ENCODE data around the gene LILRA5. TPM values are rescaled to one million over a fixed set of nuclear protein-coding genes. Genes with fewer than 3 reads are reported as not detected.

Gene LILRA5
- total RNA-seq, 1 donor, result not detected

DNA sequence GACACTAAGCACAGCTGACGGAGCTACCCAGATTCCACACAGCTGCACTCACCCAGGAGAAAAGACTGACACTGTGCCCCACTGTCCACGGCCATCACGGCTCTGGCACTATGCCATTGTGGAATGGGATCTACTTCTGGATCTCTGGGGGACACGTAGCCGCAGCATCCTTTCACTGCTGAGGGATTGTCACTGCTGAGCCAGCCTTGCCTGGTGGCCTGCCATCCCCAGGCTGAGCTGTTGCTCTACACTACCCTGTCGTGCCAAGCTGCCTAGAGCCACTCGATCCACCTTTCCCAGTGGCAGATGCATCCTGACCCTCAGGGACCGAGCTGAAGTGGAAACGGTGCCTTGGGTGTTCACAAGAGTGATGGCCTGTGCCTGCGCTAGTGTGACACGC is 50.9 kb downstream of the LILRA5 start:
- TF ChIP-seq, protein P1, sequence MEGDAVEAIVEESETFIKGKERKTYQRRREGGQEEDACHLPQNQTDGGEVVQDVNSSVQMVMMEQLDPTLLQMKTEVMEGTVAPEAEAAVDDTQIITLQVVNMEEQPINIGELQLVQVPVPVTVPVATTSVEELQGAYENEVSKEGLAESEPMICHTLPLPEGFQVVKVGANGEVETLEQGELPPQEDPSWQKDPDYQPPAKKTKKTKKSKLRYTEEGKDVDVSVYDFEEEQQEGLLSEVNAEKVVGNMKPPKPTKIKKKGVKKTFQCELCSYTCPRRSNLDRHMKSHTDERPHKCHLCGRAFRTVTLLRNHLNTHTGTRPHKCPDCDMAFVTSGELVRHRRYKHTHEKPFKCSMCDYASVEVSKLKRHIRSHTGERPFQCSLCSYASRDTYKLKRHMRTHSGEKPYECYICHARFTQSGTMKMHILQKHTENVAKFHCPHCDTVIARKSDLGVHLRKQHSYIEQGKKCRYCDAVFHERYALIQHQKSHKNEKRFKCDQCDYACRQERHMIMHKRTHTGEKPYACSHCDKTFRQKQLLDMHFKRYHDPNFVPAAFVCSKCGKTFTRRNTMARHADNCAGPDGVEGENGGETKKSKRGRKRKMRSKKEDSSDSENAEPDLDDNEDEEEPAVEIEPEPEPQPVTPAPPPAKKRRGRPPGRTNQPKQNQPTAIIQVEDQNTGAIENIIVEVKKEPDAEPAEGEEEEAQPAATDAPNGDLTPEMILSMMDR (IDR thresholded peaks at IDR 0.05; ENCODE audit: insufficient read depth, low read length), result no peak
- DNase-seq (ENCODE audit: low read depth), result no peak
- H3K4me3 ChIP-seq (ENCODE audit: low read depth, low read length), result no peak overlapping the region

DNA sequence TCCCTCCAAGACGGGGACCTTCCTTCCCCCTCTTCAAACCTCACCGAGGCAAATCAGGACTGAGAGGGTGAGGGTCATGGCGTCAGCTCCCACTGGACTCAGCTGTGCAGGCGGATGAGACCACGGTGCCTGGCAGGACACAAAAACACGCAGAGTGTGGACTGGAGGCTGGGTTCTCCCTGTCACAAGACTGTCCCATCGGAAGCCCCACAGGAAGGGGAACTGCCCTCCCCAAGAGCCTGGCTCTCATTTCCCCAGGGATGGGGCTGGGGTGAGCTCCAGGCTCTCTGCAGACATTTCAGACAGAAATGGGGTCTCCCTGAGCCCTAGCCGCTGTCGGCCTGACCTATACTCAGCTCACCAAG is 55.9 kb downstream of the LILRA5 start, which contains the start of gene LILRB5:
Gene LILRB5, minus strand, starts transcription at position 158 of the 365 bp plus-strand sequence. Its CDS starts 80 bp downstream, at position 78.
- no peak within 1 kb of the TSS for H3K4me3 ChIP-seq (ENCODE audit: low read depth, low read length)
- DNase-seq (ENCODE audit: low read depth), result no peak
- TF ChIP-seq, protein P1 (IDR thresholded peaks at IDR 0.05; ENCODE audit: insufficient read depth, low read length), result no peak

Small RNAs within 50 kb of the gene (small RNA-seq; reads per million reads assigned to genes)
- not detected for gene AC245884.12
- gene MIR4752, result not detected
- not detected for gene RNU6-1307P

Other genes with a start within 250 kb of the LILRA5 start
- gene VSTM1, start 249.3 kb downstream of the LILRA5 start, total RNA-seq (ENCODE audit: low replicate concordance), result not detected in 2 replicates
- gene TARM1, start 231.8 kb downstream of the LILRA5 start, total RNA-seq (ENCODE audit: low replicate concordance), result not detected in 2 replicates
- 0.63 and 2.5 TPM in 2 replicates for gene OSCAR, start 212.4 kb downstream of the LILRA5 start, total RNA-seq (ENCODE audit: low replicate concordance)
- 9.0 and 11.4 TPM in 2 replicates for gene NDUFA3, start 210.3 kb downstream of the LILRA5 start, total RNA-seq (ENCODE audit: low replicate concordance)
- gene TFPT, start 197.5 kb downstream of the LILRA5 start, total RNA-seq (ENCODE audit: low replicate concordance), result 8.9 and 18.3 TPM in 2 replicates
- 32.6 and 37.2 TPM in 2 replicates for gene PRPF31, start 197.4 kb downstream of the LILRA5 start, total RNA-seq (ENCODE audit: low replicate concordance)
- 6.0 and 9.8 TPM in 2 replicates for gene CNOT3, start 175.4 kb downstream of the LILRA5 start, total RNA-seq (ENCODE audit: low replicate concordance)
- gene LENG1, start 153.4 kb downstream of the LILRA5 start, total RNA-seq (ENCODE audit: low replicate concordance), result 4.4 and 6.8 TPM in 2 replicates
- gene TMC4, start 140.0 kb downstream of the LILRA5 start, total RNA-seq (ENCODE audit: low replicate concordance), result 0.27 and 0.82 TPM in 2 replicates
- 46.9 and 48.7 TPM in 2 replicates for gene MBOAT7, start 123.6 kb downstream of the LILRA5 start, total RNA-seq (ENCODE audit: low replicate concordance)
- gene TSEN34, start 121.9 kb downstream of the LILRA5 start, total RNA-seq (ENCODE audit: low replicate concordance), result 42.8 and 67.6 TPM in 2 replicates
- gene RPS9, start 112.3 kb downstream of the LILRA5 start, total RNA-seq (ENCODE audit: low replicate concordance), result 1,882 and 1,909 TPM in 2 replicates
- gene LILRB3, start 90.2 kb downstream of the LILRA5 start, total RNA-seq (ENCODE audit: low replicate concordance), result not detected in 2 replicates
- gene LILRA6, start 70.4 kb downstream of the LILRA5 start, total RNA-seq (ENCODE audit: low replicate concordance), result not detected in 2 replicates
- gene LILRB5, start 55.9 kb downstream of the LILRA5 start, total RNA-seq (ENCODE audit: low replicate concordance), result not detected in 2 replicates
- gene LILRB2, start 32.1 kb downstream of the LILRA5 start, total RNA-seq (ENCODE audit: low replicate concordance), result not detected in 2 replicates
- not detected in 2 replicates for gene LILRA4, start 26.0 kb upstream of the LILRA5 start, total RNA-seq (ENCODE audit: low replicate concordance)
- not detected in 2 replicates for gene LAIR1, start 51.8 kb upstream of the LILRA5 start, total RNA-seq (ENCODE audit: low replicate concordance)
- gene TTYH1, start 102.3 kb upstream of the LILRA5 start, total RNA-seq (ENCODE audit: low replicate concordance), result not detected in 2 replicates
- 21.7 and 41.7 TPM in 2 replicates for gene LENG8, start 136.0 kb upstream of the LILRA5 start, total RNA-seq (ENCODE audit: low replicate concordance)
- gene LENG9, start 150.6 kb upstream of the LILRA5 start, total RNA-seq (ENCODE audit: low replicate concordance), result 3.7 and 4.9 TPM in 2 replicates
- gene CDC42EP5, start 160.1 kb upstream of the LILRA5 start, total RNA-seq (ENCODE audit: low replicate concordance), result 7.9 and 48.8 TPM in 2 replicates
- gene LAIR2, start 189.7 kb upstream of the LILRA5 start, total RNA-seq (ENCODE audit: low replicate concordance), result not detected in 2 replicates

Data from fibroblast of the aortic adventitia (primary cell).